ENCODE data around the gene MICAL2. TPM values are rescaled to one million over a fixed set of nuclear protein-coding genes. Genes with fewer than 3 reads are reported as not detected.
A peak's percentile ranks its signal among the peaks of the same experiment; 100 is the strongest.

The MICAL2 gene
- total RNA-seq, 1 experiment from 2014 or later = 314 TPM

- DNase-seq (ENCODE audit: low read depth) = no peak
Measured at GRCh38 chr11:12221051-12221535, 110.7 kb downstream of the MICAL2 start.

GRCh38 chr11:12222055-12222792 lies 111.8 kb downstream of the MICAL2 start:
- DNase-seq (ENCODE audit: low read depth) = no peak

- DNase-seq (ENCODE audit: low read depth) = peak; percentile 42
Measured at GRCh38 chr11:12223771-12224536, 113.6 kb downstream of the MICAL2 start.

GRCh38 chr11:12224537-12224893 lies 114.1 kb downstream of the MICAL2 start:
- peak; percentile 99 for DNase-seq (ENCODE audit: low read depth)

- no peak for DNase-seq (ENCODE audit: low read depth)
Measured at GRCh38 chr11:12225046-12225739, 114.8 kb downstream of the MICAL2 start.

- no peak for DNase-seq (ENCODE audit: low read depth)
Measured at GRCh38 chr11:12226093-12226492, 115.7 kb downstream of the MICAL2 start.

GRCh38 chr11:12229450-12230229 lies 119.2 kb downstream of the MICAL2 start:
- no peak for DNase-seq (ENCODE audit: low read depth)

GRCh38 chr11:12232160-12232559 lies 121.8 kb downstream of the MICAL2 start:
- peak; percentile 38 for DNase-seq (ENCODE audit: low read depth)

GRCh38 chr11:12232817-12233601 lies 122.6 kb downstream of the MICAL2 start:
- DNase-seq (ENCODE audit: low read depth) = peak; percentile 96

GRCh38 chr11:12233602-12233925 lies 123.2 kb downstream of the MICAL2 start:
- no peak for DNase-seq (ENCODE audit: low read depth)

GRCh38 chr11:12234221-12234620 lies 123.8 kb downstream of the MICAL2 start:
- DNase-seq (ENCODE audit: low read depth) = no peak

- no peak for DNase-seq (ENCODE audit: low read depth)
Measured at GRCh38 chr11:12235080-12235479, 124.7 kb downstream of the MICAL2 start.

- peak; percentile 44 for DNase-seq (ENCODE audit: low read depth)
Measured at GRCh38 chr11:12235553-12235946, 125.2 kb downstream of the MICAL2 start.

GRCh38 chr11:12235947-12236743 lies 125.8 kb downstream of the MICAL2 start:
- DNase-seq (ENCODE audit: low read depth) = peak; percentile 68

GRCh38 chr11:12236744-12237101 lies 126.3 kb downstream of the MICAL2 start:
- no peak for DNase-seq (ENCODE audit: low read depth)

GRCh38 chr11:12237381-12237784 lies 127.0 kb downstream of the MICAL2 start:
- DNase-seq (ENCODE audit: low read depth) = no peak

GRCh38 chr11:12238420-12238819 lies 128.0 kb downstream of the MICAL2 start:
- no peak for DNase-seq (ENCODE audit: low read depth)

GRCh38 chr11:12239396-12239795 lies 129.0 kb downstream of the MICAL2 start:
- peak; percentile 58 for DNase-seq (ENCODE audit: low read depth)

- no peak for DNase-seq (ENCODE audit: low read depth)
Measured at GRCh38 chr11:12239804-12240371, 129.5 kb downstream of the MICAL2 start.

All from HT1080 (cell line).